Mammary epithelial cell (primary cell): Measurements from ENCODE around the gene SENP5.

ENCODE experiments used
- EZH2 ChIP-seq: IDR thresholded peaks from 2 replicates; pipeline ENCODE4 v1.6.1; 2012; ENCODE audit warnings: low read length, inconsistent platforms, borderline replicate concordance
- TF ChIP-seq, protein P1 (sequence below), 2 donors: IDR thresholded peaks in 1 of 2; conservative IDR thresholded peaks in 1 of 2; 2 replicates each; pipeline ENCODE4 v1.5.1; 2011 to 2012; ENCODE audit warnings: inconsistent platforms in 2 of 2, low read length in 2 of 2, mild to moderate bottlenecking in 2 of 2, control low read depth in 1 of 2, low read depth in 1 of 2; ENCODE audit not compliant: insufficient read depth in 1 of 2; ENCODE audit errors: extremely low read depth in 1 of 2

DNA sequence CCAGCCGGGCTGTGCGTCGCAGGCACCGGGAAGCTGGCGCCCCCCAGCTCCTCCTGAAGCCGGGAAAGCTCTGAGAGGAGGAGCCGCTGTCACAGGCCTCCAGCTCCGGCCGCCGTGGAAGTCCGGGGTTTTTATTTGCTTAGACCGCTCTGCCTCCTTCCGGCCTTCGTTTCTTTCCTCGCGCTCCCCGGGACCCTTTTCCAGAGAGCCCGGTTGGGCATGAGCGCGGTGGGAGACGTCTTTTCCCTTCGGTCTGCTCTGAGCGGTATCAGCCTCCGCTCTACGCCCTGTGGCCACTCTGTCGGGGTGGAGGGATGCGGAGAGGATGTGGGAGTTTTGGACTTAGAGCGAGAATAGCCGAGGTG is 559 bp downstream of the SENP5 start:
- TF ChIP-seq, protein P1, sequence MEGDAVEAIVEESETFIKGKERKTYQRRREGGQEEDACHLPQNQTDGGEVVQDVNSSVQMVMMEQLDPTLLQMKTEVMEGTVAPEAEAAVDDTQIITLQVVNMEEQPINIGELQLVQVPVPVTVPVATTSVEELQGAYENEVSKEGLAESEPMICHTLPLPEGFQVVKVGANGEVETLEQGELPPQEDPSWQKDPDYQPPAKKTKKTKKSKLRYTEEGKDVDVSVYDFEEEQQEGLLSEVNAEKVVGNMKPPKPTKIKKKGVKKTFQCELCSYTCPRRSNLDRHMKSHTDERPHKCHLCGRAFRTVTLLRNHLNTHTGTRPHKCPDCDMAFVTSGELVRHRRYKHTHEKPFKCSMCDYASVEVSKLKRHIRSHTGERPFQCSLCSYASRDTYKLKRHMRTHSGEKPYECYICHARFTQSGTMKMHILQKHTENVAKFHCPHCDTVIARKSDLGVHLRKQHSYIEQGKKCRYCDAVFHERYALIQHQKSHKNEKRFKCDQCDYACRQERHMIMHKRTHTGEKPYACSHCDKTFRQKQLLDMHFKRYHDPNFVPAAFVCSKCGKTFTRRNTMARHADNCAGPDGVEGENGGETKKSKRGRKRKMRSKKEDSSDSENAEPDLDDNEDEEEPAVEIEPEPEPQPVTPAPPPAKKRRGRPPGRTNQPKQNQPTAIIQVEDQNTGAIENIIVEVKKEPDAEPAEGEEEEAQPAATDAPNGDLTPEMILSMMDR (conservative IDR thresholded peaks at IDR 0.05 in 1 of 2, IDR thresholded peaks at IDR 0.05 in 1 of 2; ENCODE audit: extremely low read depth in 1 of 2, insufficient read depth in 1 of 2, low read depth in 1 of 2, low read length in 2 of 2), result no peak
- TF ChIP-seq EZH2, result no peak
